Neural progenitor cell (in vitro differentiated cells): ENCODE results near the gene TIGD2. TPM values are rescaled to one million over a fixed set of nuclear protein-coding genes. Genes with fewer than 3 reads are reported as not detected.

Source experiments
- DNase-seq: peaks from one replicate; pipeline ENCODE4 v3.0.0-alpha.2; 2016; ENCODE audit warnings: low spot score
- H2AFZ ChIP-seq: fragments of 200-600 bp; sonication (generic); replicated peaks from 2 replicates; pipeline ENCODE4 v1.6.1; 2016; ENCODE audit warnings: antibody characterized with exemption
- H3F3A ChIP-seq: fragments of 200-600 bp; sonication (generic); 2 replicates; pipeline ENCODE4 v1.6.1; 2016; ENCODE audit warnings: antibody characterized with exemption, low read depth
- H3K27ac ChIP-seq: fragments of 200-600 bp; sonication (generic); 2 replicates; pipeline ENCODE4 v1.5.1; 2016; ENCODE audit warnings: mild to moderate bottlenecking
- H3K27me3 ChIP-seq: fragments of 200-600 bp; sonication (generic); 2 replicates; pipeline ENCODE4 v1.6.1; 2016; ENCODE audit warnings: mild to moderate bottlenecking, moderate library complexity
- H3K36me3 ChIP-seq: fragments of 200-600 bp; sonication (generic); 2 replicates; pipeline ENCODE4 v1.5.1; 2016
- H3K4me1 ChIP-seq: fragments of 200-600 bp; sonication (generic); 2 replicates; pipeline ENCODE4 v1.6.1; 2016; ENCODE audit warnings: mixed run types
- H3K4me2 ChIP-seq: fragments of 200-600 bp; sonication (generic); 2 replicates; pipeline ENCODE4 v1.6.1; 2016
- H3K4me3 ChIP-seq: fragments of 200-600 bp; sonication (generic); 2 replicates; pipeline ENCODE4 v1.5.1; 2016
- H3K79me2 ChIP-seq: fragments of 200-600 bp; sonication (generic); 2 replicates; pipeline ENCODE4 v1.6.1; 2016; ENCODE audit warnings: low read depth
- H3K9ac ChIP-seq: fragments of 200-600 bp; sonication (generic); 2 replicates; pipeline ENCODE4 v1.6.1; 2016
- H3K9me3 ChIP-seq: fragments of 200-600 bp; sonication (generic); 2 replicates; pipeline ENCODE4 v1.5.1; 2016; ENCODE audit warnings: low read depth
- H4K20me1 ChIP-seq: fragments of 200-600 bp; sonication (generic); 2 replicates; pipeline ENCODE4 v1.6.1; 2016; ENCODE audit warnings: low read depth
- H3K27ac Mint-ChIP-seq: 3 replicates; pipeline ENCODE4 v1.8.0; 2021; ENCODE audit warnings: mixed read lengths
- H3K27me3 Mint-ChIP-seq: 2 replicates; pipeline ENCODE4 v1.8.0; 2022; ENCODE audit warnings: low read depth, mild to moderate bottlenecking, inconsistent platforms, moderate library complexity, mixed read lengths; ENCODE audit not compliant: insufficient read depth
- H3K36me3 Mint-ChIP-seq: 3 replicates; pipeline ENCODE4 v1.8.0; 2021; ENCODE audit warnings: mixed read lengths
- H3K4me1 Mint-ChIP-seq: 3 replicates; pipeline ENCODE4 v1.8.0; 2021; ENCODE audit warnings: mixed read lengths
- H3K4me3 Mint-ChIP-seq: 3 replicates; pipeline ENCODE4 v1.8.0; 2021; ENCODE audit warnings: mild to moderate bottlenecking, moderate library complexity, mixed read lengths
- H3K9me3 Mint-ChIP-seq: 3 replicates; pipeline ENCODE4 v1.8.0; 2020; ENCODE audit warnings: mixed read lengths
- EZH2 ChIP-seq: fragments of 200-600 bp; sonication (generic); IDR thresholded peaks from 2 replicates; pipeline ENCODE4 v1.6.1; 2017; ENCODE audit warnings: antibody characterized with exemption, mild to moderate bottlenecking, moderate library complexity
- EZH2phosphoT487 ChIP-seq: fragments of 200-600 bp; sonication (generic); IDR thresholded peaks from 2 replicates; pipeline ENCODE4 v1.6.1; 2017; ENCODE audit warnings: antibody characterized with exemption
- total RNA-seq: library from RNA; depleted of rRNA; stranded (reverse); fragments of >200 nt; gene quantifications from 2 replicates; pipeline ENCODE4 v1.2.3, GENCODE V29; 2015; ENCODE audit warnings: low replicate concordance
- TF ChIP-seq, protein P1 (sequence below): fragments of 200-600 bp; sonication (generic); IDR thresholded peaks from 2 replicates; pipeline ENCODE4 v1.5.1; 2017; ENCODE audit warnings: antibody characterized with exemption, mild to moderate bottlenecking

Gene TIGD2
- total RNA-seq, 1 donor from 2014 or later, result 28.1 TPM

DNA sequence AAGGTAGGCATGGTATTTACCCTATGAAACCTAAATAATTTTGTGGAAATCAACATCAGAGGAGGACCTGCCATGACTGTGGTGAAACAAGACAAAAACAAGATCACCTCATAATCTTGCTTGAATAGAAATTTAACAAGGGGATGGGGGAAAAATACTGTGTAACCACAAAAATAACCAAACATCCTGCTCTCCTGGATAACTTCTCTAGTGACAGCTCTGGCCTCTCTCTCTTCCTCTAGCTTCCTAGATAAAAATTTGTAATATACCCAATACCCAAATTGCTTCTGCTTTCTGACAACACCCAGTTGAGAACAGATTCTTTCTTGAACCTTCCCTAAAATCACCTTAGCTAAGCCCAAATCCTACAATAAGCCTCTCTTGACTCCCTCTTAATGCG lies 11.9 kb upstream of the TIGD2 start:
- Mint-ChIP-seq H3K36me3 (no peaks in the 10 kb centered on the region), H3K27ac (no peak overlapping the region), H3K27me3 (peaks cover 2% of the 10 kb centered on the region), H3K9me3 (no peaks in the 10 kb centered on the region), H3K4me3 (no peak overlapping the region), H3K4me1 (peaks cover 3% of the 10 kb centered on the region)
- Histone ChIP-seq H3K4me1 (no peaks in the 10 kb centered on the region), H3K9me3 (no peaks in the 10 kb centered on the region), H3K79me2 (no peaks in the 10 kb centered on the region), H2AFZ (no peak overlapping the region), H3K27ac (no peak overlapping the region), H3K4me2 (no peak overlapping the region), H3K9ac (no peak overlapping the region), H4K20me1 (no peaks in the 10 kb centered on the region), H3K27me3 (no peaks in the 10 kb centered on the region), H3K36me3 (no peaks in the 10 kb centered on the region), H3K4me3 (no peak overlapping the region), H3F3A (no peaks in the 10 kb centered on the region)
- no peak for DNase-seq
- TF ChIP-seq EZH2 (no peak), EZH2phosphoT487 (no peak)
- TF ChIP-seq, protein P1, sequence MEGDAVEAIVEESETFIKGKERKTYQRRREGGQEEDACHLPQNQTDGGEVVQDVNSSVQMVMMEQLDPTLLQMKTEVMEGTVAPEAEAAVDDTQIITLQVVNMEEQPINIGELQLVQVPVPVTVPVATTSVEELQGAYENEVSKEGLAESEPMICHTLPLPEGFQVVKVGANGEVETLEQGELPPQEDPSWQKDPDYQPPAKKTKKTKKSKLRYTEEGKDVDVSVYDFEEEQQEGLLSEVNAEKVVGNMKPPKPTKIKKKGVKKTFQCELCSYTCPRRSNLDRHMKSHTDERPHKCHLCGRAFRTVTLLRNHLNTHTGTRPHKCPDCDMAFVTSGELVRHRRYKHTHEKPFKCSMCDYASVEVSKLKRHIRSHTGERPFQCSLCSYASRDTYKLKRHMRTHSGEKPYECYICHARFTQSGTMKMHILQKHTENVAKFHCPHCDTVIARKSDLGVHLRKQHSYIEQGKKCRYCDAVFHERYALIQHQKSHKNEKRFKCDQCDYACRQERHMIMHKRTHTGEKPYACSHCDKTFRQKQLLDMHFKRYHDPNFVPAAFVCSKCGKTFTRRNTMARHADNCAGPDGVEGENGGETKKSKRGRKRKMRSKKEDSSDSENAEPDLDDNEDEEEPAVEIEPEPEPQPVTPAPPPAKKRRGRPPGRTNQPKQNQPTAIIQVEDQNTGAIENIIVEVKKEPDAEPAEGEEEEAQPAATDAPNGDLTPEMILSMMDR, result no peak

DNA sequence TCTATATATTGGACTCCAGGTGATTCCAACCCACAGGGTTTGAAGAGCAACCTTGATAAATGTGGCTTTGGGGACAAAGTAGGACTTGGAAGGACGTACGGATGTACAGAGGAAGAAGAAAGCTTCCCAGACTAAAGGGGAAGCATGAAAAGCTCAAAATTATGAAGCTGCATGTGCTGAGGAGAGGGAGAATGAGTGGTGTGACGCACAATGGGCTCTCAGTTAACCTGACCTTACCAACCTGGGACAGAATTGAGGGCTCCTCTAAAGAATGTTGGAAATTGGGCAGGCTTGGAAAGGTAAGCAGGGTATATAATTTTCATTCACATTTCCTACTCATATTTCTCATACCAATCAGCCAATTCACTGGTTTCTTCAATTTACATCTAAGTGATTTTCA lies 10.5 kb upstream of the TIGD2 start:
- no peak overlapping the region for H2AFZ ChIP-seq
- H3F3A ChIP-seq, result no peaks in the 10 kb centered on the region
- no peak overlapping the region for H3K27ac Mint-ChIP-seq
- H3K27me3 Mint-ChIP-seq, result peaks cover 2% of the 10 kb centered on the region
- H3K27me3 ChIP-seq, result no peaks in the 10 kb centered on the region
- no peaks in the 10 kb centered on the region for H3K4me1 ChIP-seq
- no peak overlapping the region for H3K4me3 ChIP-seq
- H3K4me1 Mint-ChIP-seq, result peaks cover 3% of the 10 kb centered on the region
- DNase-seq, result no peak
- H3K27ac ChIP-seq, result no peak overlapping the region
- no peaks in the 10 kb centered on the region for H3K36me3 ChIP-seq
- no peak overlapping the region for H3K4me3 Mint-ChIP-seq
- H4K20me1 ChIP-seq, result no peaks in the 10 kb centered on the region
- H3K79me2 ChIP-seq, result no peaks in the 10 kb centered on the region
- no peak overlapping the region for H3K4me2 ChIP-seq
- H3K9me3 Mint-ChIP-seq, result no peaks in the 10 kb centered on the region
- H3K9me3 ChIP-seq, result no peaks in the 10 kb centered on the region
- no peaks in the 10 kb centered on the region for H3K36me3 Mint-ChIP-seq
- H3K9ac ChIP-seq, result no peak overlapping the region
- TF ChIP-seq EZH2 (no peak), EZH2phosphoT487 (no peak)
- TF ChIP-seq, protein P1, result no peak

DNA sequence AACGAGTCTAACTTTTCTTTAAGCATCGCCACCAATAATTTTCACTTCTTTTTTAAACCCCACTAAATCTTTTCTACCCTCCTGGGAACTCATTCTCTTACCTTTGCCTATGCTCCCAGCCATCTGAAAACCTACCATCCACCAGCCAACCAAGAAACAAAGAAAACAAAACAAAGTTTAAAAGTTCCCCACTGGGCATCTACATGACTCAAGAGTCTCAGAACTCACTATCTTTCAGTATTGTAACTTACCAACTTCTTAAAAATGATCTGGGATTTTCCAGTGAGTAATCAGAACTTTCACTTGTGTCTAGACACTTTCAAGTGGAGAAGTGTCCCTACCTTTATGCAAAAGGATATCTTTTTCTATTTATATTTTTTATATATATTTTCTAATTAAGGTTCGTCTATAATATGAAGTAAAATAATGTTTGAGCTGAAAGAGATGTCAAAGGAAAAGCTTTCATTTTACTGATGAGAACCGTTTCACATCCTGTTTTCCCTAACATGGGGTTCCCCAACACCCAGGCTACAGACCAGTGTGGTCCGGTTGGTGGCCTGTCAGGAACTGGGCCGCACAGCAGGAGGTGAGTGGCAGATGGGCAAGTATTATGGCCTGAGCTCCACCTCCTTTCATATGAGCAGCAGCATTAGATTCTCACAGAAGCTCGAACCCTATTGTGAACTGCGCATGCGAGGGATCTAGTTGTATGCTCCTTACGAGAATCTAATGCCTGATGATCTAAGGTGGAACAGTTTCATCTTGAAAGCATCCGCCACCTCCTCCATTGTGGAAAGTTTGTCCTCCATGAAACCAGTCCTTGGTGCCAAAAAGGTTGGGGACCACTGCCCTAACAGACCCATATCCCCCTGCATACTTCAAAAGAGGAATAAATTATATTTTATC lies 9.8 kb upstream of the TIGD2 start:
- Histone ChIP-seq H3K27ac (no peak overlapping the region), H3K36me3 (no peaks in the 10 kb centered on the region), H3K27me3 (no peaks in the 10 kb centered on the region), H3F3A (no peaks in the 10 kb centered on the region), H3K9ac (no peak overlapping the region), H3K4me2 (no peak overlapping the region), H3K4me1 (no peaks in the 10 kb centered on the region), H4K20me1 (no peaks in the 10 kb centered on the region), H2AFZ (no peak overlapping the region), H3K9me3 (no peaks in the 10 kb centered on the region), H3K4me3 (no peak overlapping the region), H3K79me2 (no peaks in the 10 kb centered on the region)
- Mint-ChIP-seq H3K4me3 (no peak overlapping the region), H3K27ac (no peak overlapping the region), H3K36me3 (no peaks in the 10 kb centered on the region), H3K27me3 (peaks cover 2% of the 10 kb centered on the region), H3K9me3 (no peaks in the 10 kb centered on the region), H3K4me1 (peaks cover 3% of the 10 kb centered on the region)
- no peak for TF ChIP-seq EZH2
- no peak for TF ChIP-seq EZH2phosphoT487
- TF ChIP-seq, protein P1, result no peak
- DNase-seq, result no peak
